ENCODE measurements around the gene ALDH9A1. TPM values are rescaled to one million over a fixed set of nuclear protein-coding genes. Genes with fewer than 3 reads are reported as not detected.

ALDH9A1 gene
- 10 to 100 TPM; 45.0 to 45.8 TPM for total RNA-seq

DNA sequence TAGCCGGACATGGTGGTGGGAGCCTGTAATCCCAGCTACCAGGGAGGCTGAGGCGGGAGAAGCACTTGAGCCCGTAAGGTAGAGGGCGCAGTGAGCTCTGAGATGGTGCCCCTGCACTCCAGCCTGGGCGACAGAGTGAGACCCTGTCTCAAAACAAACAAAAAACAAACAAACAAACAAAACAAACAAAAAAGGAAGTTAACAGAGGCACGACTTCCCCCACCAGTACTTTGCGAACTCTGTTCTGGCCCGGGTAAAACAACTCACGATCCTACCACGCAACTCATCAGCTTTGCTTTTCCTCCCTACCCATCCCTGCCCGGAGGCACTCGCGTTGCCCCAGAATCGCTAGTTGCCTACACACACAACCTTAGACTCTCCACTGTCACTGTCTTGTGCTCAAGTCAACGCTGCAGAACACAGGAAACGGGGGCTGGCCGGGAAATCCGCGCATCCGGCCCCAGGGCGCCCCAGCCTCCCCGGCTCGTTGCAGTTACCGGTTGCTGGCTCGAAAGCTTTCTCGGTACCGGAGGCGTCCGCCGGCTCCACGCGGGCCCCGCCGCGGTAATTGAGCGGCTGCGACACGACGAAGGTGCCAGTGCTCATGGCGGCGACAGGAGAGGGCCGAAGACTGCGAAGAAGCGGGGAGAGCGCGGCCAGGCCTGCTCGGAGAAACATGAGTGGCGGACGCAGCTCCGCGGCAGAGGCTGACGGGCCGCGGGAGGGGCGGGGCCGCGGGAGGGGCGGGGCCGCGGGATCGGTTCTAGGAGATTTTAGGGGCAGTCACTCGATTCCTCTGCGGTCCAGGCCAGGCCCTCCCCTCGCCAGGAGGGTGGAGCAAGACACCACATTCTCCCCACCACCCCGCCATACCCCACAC, at the start of gene ALDH9A1:
TSS of gene ALDH9A1 (minus strand) at position 682 of the 880 bp plus-strand sequence. CDS start at position 678, 4 bp downstream.

DNA sequence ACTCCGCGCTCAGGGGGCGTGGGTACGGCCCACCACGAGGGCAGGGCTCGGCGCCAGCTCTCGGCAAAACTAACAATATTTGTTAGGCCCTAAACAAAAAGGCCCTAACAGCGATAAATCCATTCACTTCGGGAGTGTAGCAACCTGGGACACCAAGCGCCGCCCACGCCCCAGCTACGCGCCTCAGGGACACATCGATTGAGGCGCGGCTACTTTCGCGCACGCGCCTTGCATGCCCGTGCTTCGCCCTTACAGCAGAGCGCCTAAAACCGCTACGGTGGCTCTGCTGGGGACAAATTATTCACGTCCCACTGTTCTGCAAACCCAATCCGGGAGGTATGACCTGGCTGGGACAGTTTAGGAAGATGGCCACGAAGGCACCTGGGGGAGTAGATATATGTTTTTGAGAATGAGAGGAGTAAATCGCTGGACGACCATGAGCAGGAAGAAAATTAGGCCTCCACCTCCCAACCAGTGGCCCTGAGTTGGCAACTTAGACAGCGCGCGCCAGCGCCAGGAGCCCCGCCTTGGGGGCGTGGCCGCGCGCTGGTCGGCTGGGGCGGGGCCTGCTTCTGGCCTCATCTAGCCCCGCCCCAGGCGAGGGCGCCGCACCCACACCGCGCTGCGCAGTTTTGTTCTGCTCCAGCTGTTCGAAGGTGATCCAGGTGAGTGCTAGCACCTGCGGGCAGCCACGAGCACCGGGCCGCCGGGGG, 67.6 kb downstream of the ALDH9A1 start, which contains the start of gene MGST3:
TSS of gene MGST3 (plus strand) at position 606 of the 713 bp plus-strand sequence. CDS start 18,614 bp downstream, outside the sequence.

Other genes starting within 250 kb of the ALDH9A1 start
- gene LRRC52, start 154.6 kb downstream of the ALDH9A1 start, total RNA-seq, result not detected
- 10 to 100 TPM; 33.5 to 34.0 TPM for gene MGST3, start 67.3 kb downstream of the ALDH9A1 start, total RNA-seq
- 10 to 100 TPM; 87.2 to 90.9 TPM for gene TMCO1, start 70.3 kb upstream of the ALDH9A1 start, total RNA-seq
- 10 to 100 TPM; 16.9 TPM for gene UCK2, start 129.1 kb upstream of the ALDH9A1 start, total RNA-seq

All from activated naive CD4-positive, alpha-beta T cell treated with anti-CD3 and anti-CD28 coated beads, Interleukin-2, amount 10 ng/mL, durations not matched to agents 5 hours and 36 hours (primary cell).